GM12891 (cell line): ENCODE results near the gene MYH14.
"Not testable (repeated sequence)": the region's sequence is repeated elsewhere in the genome, so short reads cannot be mapped to it uniquely, and the experiment has no call there.

Experiments
- DNase-seq: peaks from one replicate; pipeline ENCODE4 v3.0.0; 2011; ENCODE audit warnings: low spot score; ENCODE audit not compliant: insufficient read length
- FAIRE-seq: peaks from 2 replicates; lab custom pipeline; 2011; peaks lifted over from hg19 to GRCh38; lab: Jason Lieb, UNC
- PAX5 ChIP-seq: IDR thresholded peaks from 2 replicates; pipeline ENCODE4 v1.6.1; 2011; ENCODE audit warnings: low read length, moderate library complexity, mild to moderate bottlenecking; ENCODE audit not compliant: insufficient read depth, severe bottlenecking
- POLR2A ChIP-seq: IDR thresholded peaks from 2 replicates; pipeline ENCODE4 v1.6.1; 2011; ENCODE audit warnings: low read depth, low read length, control low read depth
- POLR2AphosphoS5 ChIP-seq: IDR thresholded peaks from 2 replicates; pipeline ENCODE4 v1.6.1; 2011; ENCODE audit warnings: low read depth, low read length, control low read depth
- POU2F2 ChIP-seq: IDR thresholded peaks from 2 replicates; pipeline ENCODE4 v1.6.1; 2011; ENCODE audit warnings: low read depth, mild to moderate bottlenecking, control low read depth, low read length, moderate library complexity
- SPI1 ChIP-seq: IDR thresholded peaks from 2 replicates; pipeline ENCODE4 v1.6.1; 2011; ENCODE audit warnings: low read depth, low read length, control low read depth
- TAF1 ChIP-seq: IDR thresholded peaks from 2 replicates; pipeline ENCODE4 v1.6.1; 2011; ENCODE audit warnings: low read depth, low read length, control low read depth

MYH14 gene

DNA sequence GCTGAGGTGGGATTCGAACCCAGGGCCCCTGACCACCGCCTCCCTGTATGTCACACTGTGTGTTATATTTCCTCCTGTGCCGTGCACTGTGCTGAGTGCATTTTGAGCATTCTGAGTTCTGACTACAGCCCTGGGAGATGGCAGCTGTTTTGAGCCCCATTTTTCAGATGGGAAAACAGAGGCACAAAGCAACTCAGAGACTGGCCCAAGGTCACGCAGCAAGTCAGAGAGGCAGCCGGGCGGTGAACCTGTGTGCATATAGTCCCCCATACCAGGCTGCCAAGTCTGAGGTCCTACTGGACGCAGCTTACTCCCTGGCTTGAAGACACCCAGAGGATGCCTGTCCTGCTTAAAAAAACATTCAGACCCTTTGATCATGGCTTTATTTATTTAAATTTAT, 17.7 kb downstream of the MYH14 start:
- no peak for DNase-seq
- no peak for FAIRE-seq
- TF ChIP-seq PAX5: no peak
- no peak for TF ChIP-seq POLR2A
- no peak for TF ChIP-seq SPI1
- TF ChIP-seq TAF1: no peak
- no peak for TF ChIP-seq POU2F2
- TF ChIP-seq POLR2AphosphoS5: no peak

- no peak for FAIRE-seq
- DNase-seq: no peak
- no peak for TF ChIP-seq SPI1
- no peak for TF ChIP-seq POLR2AphosphoS5
- no peak for TF ChIP-seq POU2F2
- no peak for TF ChIP-seq PAX5
- no peak for TF ChIP-seq TAF1
- no peak for TF ChIP-seq POLR2A
Measured at GRCh38 chr19:50222691-50223438, 19.4 kb downstream of the MYH14 start.

GRCh38 chr19:50223439-50223716, 20.0 kb downstream of the MYH14 start:
- TF ChIP-seq POLR2AphosphoS5 (no peak), TAF1 (no peak), POU2F2 (no peak), PAX5 (no peak), POLR2A (no peak), SPI1 (no peak)
- DNase-seq (no peak), FAIRE-seq (no peak)

DNA sequence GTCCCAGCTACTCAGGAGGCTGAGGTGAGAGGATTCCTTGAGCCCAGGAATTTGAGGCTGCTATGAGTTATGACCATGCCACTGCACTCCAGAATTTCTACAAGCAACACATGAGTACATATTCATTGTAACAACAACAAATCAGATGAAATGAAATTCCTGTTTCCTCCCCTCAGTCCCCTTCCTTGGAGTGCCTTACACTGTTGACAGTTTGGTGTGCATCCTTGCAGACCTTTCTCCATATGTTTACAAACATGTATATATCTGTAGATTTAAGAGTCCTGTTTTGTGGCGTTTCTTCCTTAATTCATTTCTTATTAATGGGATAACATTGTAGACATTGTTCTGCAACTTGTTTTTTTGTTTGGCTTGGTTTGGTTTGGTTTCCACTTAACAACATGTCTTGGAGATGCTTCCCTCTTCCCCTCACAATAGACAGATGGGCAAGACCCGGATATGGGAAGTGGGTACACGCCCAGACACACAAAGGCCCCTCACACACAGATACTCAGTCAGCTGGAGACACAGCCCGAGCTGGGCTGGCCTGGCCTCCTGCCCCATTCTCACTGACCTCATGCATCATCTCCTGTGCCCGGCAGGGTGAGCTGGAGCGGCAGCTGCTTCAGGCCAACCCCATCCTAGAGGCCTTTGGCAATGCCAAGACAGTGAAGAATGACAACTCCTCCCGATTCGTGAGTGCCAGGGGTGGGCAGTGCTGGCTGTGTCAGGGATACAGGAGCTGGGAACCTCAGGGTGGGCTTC, 21.7 kb downstream of the MYH14 start:
- FAIRE-seq (no peak), DNase-seq (no peak)
- TF ChIP-seq POLR2A (no peak), TAF1 (no peak), SPI1 (no peak), POU2F2 (no peak), PAX5 (no peak), POLR2AphosphoS5 (no peak)

DNA sequence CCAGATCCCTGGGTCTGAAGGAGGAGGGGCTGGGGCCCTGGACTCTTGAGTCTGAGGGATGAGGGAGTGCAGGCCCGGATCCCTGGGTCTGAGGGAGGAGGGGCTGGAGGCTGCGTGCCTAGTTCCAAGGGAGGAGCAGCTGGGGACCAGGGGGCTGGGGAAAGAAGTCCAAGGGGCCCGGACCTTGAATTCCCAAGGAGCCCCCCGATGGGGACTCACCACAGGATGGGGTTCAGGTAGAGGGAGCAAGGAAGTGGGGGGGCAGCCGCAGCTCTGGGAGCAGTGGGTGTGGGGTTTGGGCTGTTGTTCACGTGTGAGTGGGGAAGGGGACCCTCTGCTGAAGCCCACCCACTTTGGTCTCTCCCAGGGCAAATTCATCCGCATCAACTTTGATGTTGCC, 23.1 kb downstream of the MYH14 start:
- TF ChIP-seq TAF1: no peak
- TF ChIP-seq POLR2A: no peak
- TF ChIP-seq POLR2AphosphoS5: no peak
- no peak for TF ChIP-seq PAX5
- no peak for TF ChIP-seq SPI1
- no peak for TF ChIP-seq POU2F2
- DNase-seq (no peak), FAIRE-seq (no peak)

DNA sequence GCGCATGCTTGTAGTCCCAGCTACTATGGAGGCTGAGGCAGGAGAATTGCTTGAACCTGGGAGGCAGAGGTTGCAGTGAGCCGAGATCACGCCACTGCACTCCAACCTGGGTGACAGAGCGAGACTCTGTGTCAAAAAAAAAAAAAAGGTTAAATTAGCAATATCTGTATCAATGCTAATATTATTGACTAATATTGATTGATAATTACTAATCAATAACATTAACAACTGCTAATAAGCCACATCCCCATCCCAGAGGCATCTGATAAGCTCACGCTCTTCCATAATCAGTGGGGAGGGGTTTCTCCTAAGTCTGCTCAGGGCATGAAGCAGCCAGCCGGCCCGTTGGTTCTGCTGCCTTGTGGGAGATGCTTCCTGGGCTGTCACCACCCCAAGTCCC, 24.7 kb downstream of the MYH14 start:
- DNase-seq, FAIRE-seq: not testable (repeated sequence)

DNA sequence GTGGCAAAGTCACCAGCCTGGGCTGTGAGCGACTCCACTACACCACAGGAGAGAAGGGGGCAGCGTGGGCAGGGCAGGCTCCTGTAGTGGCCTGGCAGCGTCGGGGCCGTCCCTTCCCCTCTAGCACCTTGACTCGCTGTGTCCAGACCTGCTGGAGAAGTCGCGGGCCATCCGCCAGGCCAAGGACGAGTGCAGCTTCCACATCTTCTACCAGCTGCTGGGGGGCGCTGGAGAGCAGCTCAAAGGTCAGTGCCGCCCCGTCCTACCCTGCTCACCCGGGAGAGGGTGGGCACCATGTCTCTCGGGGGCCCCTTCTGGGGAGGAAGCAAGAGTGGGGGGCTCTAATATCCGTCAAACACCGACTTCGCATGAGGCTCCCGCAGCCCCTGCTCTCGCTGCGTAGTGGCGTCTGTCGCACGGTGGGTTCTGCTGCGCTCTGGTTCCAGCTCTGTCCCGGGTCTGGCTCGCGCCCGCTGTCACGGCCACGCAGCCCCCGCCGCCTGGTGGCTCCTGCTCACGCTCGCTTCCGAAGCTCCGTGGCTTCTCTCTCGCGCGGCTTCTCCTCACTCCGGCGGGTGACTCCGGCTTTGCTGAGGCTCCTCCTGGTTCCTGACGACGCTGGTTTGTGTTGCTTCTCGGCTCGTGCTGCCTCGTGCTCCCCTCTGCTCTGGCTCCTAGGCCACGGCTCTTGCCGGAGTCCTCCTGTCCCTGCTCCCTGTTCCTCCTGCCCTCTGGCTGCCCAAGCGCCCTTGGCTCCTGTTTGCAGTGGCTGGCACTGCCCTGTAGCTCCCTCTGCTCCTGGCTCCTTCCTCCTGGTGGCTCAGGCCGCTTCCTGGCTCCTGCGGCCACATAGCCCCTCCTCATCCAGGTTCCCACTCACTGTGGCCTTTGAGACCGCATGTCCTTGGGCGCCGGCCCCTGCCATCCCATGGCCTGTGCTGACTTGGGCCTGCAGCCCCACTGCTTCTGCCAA, 27.2 kb downstream of the MYH14 start:
- FAIRE-seq (no peak), DNase-seq (no peak)
- TF ChIP-seq POLR2A (no peak), PAX5 (no peak), TAF1 (no peak), POLR2AphosphoS5 (no peak), SPI1 (no peak), POU2F2 (no peak)

DNA sequence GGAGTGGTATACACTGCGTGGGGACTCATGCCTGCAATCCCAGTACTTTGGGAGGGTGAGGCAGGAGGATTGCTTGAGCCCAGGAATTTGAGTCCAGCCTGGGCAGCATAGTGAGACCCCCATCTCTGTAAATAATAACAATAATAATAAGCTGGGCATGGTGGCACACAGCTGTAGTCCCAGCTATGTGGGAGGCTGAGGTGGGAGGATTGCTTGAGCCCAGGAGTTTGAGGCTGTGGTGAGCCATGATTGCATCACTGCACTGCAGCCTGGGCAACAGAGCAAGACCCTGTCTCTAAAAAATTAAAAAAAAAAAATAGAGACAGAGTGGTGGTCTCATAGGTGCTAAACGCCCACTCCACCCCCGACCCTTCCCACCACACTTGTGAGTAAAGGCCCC, 28.0 kb downstream of the MYH14 start:
- DNase-seq, FAIRE-seq: not testable (repeated sequence)

DNA sequence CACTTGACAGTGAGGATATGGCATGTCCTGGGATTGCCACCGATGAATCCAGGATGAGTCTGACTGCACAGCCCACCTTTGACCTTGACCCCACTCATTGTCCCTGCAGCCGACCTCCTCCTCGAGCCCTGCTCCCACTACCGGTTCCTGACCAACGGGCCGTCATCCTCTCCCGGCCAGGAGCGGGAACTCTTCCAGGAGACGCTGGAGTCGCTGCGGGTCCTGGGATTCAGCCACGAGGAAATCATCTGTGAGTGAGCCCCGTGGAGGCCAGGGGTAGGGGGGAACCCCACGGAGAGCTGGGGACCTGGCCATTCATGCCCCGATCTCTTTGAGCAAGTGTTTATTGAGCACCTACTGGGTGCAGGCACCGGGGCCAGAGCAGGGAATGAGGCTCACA, 28.4 kb downstream of the MYH14 start:
- DNase-seq: no peak
- FAIRE-seq: no peak
- no peak for TF ChIP-seq TAF1
- no peak for TF ChIP-seq PAX5
- TF ChIP-seq POLR2A: no peak
- no peak for TF ChIP-seq POLR2AphosphoS5
- TF ChIP-seq SPI1: no peak
- no peak for TF ChIP-seq POU2F2
